GM12874 (cell line): Measurements from ENCODE around the gene PPCDC.

Experiments
- CTCF ChIP-seq: IDR thresholded peaks from 2 replicates; pipeline ENCODE4 v1.5.1; 2011; ENCODE audit warnings: low read depth, mild to moderate bottlenecking, control low read depth, low read length, moderate library complexity; ENCODE audit not compliant: insufficient read depth

The PPCDC gene

GRCh38 chr15:75053748-75054125 is 30.3 kb downstream of the PPCDC start:
- TF ChIP-seq CTCF = no peak

GRCh38 chr15:75054172-75054897 is 30.9 kb downstream of the PPCDC start:
- no peak for TF ChIP-seq CTCF

GRCh38 chr15:75056036-75056435 is 32.6 kb downstream of the PPCDC start:
- no peak for TF ChIP-seq CTCF

GRCh38 chr15:75058127-75058905 is 34.9 kb downstream of the PPCDC start:
- no peak for TF ChIP-seq CTCF

- TF ChIP-seq CTCF = no peak
Measured at GRCh38 chr15:75059607-75060006, 36.2 kb downstream of the PPCDC start.

GRCh38 chr15:75061272-75061671 is 37.9 kb downstream of the PPCDC start:
- TF ChIP-seq CTCF = no peak

- no peak for TF ChIP-seq CTCF
Measured at GRCh38 chr15:75062706-75063105, 39.3 kb downstream of the PPCDC start.
